ENCODE data around the gene RALB. TPM values are rescaled to one million over a fixed set of nuclear protein-coding genes. Genes with fewer than 3 reads are reported as not detected.
"Not testable (repeated sequence)": the region's sequence is repeated elsewhere in the genome, so short reads cannot be mapped to it uniquely, and the experiment has no call there.

The RALB gene
- total and polyA plus RNA-seq, 2 of the 8 experiments (the other 6 are each of a cell fraction or from before 2014, with no cell fraction given) = 12.0 to 16.6 TPM

- H2AK5ac ChIP-seq (ENCODE audit: low read depth, low read length); H3K4me3 ChIP-seq (ENCODE audit: extremely low read depth in 1 of 4, insufficient read depth in 2 of 4, low read depth in 3 of 4, low read length in 4 of 4); H3K79me2 ChIP-seq (ENCODE audit: control insufficient read depth in 1 of 2, insufficient read depth in 2 of 2, low read length in 2 of 2); H2BK20ac ChIP-seq (ENCODE audit: low read length); H3K23ac ChIP-seq (ENCODE audit: insufficient read length); H3K4me1 ChIP-seq (replicated peaks in 1 of 4; ENCODE audit: control insufficient read depth in 3 of 4, insufficient read depth in 4 of 4, low read length in 3 of 4); H3K23me2 ChIP-seq (ENCODE audit: low read depth, low read length); H4K5ac ChIP-seq (ENCODE audit: insufficient read length, low read depth, low read length); H3K56ac ChIP-seq (replicated peaks; ENCODE audit: insufficient read length, low read depth, low read length); H3K9me3 ChIP-seq (ENCODE audit: insufficient read depth in 2 of 2, low read depth in 1 of 2, low read length in 1 of 2); H3K9ac ChIP-seq (replicated peaks in 1 of 4; ENCODE audit: extremely low read depth in 1 of 4, low read depth in 3 of 4, low read length in 3 of 4); H2BK5ac ChIP-seq (ENCODE audit: low read depth, low read length); H2BK15ac ChIP-seq (ENCODE audit: low read length); H4K8ac ChIP-seq (ENCODE audit: extremely low read depth, insufficient read depth, low read length); H3K4me2 ChIP-seq (ENCODE audit: insufficient read depth in 1 of 2, low read depth in 2 of 2, low read length in 2 of 2); H3K27ac ChIP-seq (ENCODE audit: low read depth, low read length); H3K27me3 ChIP-seq (replicated peaks in 1 of 4; ENCODE audit: control insufficient read depth in 3 of 4, extremely low read depth in 1 of 4, insufficient read depth in 3 of 4, low read length in 3 of 4); H3K14ac ChIP-seq (ENCODE audit: insufficient read length); H2AFZ ChIP-seq (ENCODE audit: low read length); H3K36me3 ChIP-seq (ENCODE audit: control insufficient read depth in 2 of 4, insufficient read depth in 4 of 4, low read length in 3 of 4); H2BK12ac ChIP-seq (ENCODE audit: low read depth, low read length); DNase-seq (ENCODE audit: low read depth in 1 of 2, low spot score in 2 of 2); H3K18ac ChIP-seq (ENCODE audit: extremely low read depth, low read length); H4K20me1 ChIP-seq (replicated peaks in 1 of 2; ENCODE audit: control insufficient read depth in 1 of 2, insufficient read depth in 2 of 2, low read length in 2 of 2); H3K4ac ChIP-seq (replicated peaks; ENCODE audit: insufficient read length, low read depth, low read length); FAIRE-seq; H3K79me1 ChIP-seq (ENCODE audit: low read depth, low read length); H2BK120ac ChIP-seq (replicated peaks; ENCODE audit: low read depth, low read length); H4K91ac ChIP-seq (replicated peaks; ENCODE audit: insufficient read length, low read length): not testable (repeated sequence)
- ChIA-PET CTCF (ENCODE audit: partially characterized antibody) (interaction anchor here (0.6 to 6.5 kb wide), 4 partner anchors 8 to 710 kb away, joined by 3 to 48 read pairs (median 4); no protein-coding TSS in a partner anchor), POLR2A (ENCODE audit: partially characterized antibody) (interaction anchor here (0.7 kb wide), 1 partner anchor 154 kb away, joined by 3 read pairs; no protein-coding TSS in a partner anchor)
- WGBS, 2 experiments (ENCODE audit: extremely low coverage in 1 of 2, insufficient coverage in 1 of 2, insufficient read length in 1 of 2, insufficient replicate concordance in 2 of 2, low coverage in 1 of 2, low lambda C conversion rate in 2 of 2, missing lambda C conversion rate in 1 of 2) = 96% methylated on average over 4 of the region's 5 CpGs; no CpG with 5 or more reads in 1 of the 2 experiments
Observed at GRCh38 chr2:120320887-120321556, 68.4 kb downstream of the RALB start.
